ENCODE results near the gene PHACTR3.

Gene PHACTR3

GRCh38 chr20:59575216-59575615 lies 29.1 kb upstream of the PHACTR3 start:
- DNase-seq = no peak

GRCh38 chr20:59575653-59576052 lies 28.7 kb upstream of the PHACTR3 start:
- no peak for DNase-seq

DNA sequence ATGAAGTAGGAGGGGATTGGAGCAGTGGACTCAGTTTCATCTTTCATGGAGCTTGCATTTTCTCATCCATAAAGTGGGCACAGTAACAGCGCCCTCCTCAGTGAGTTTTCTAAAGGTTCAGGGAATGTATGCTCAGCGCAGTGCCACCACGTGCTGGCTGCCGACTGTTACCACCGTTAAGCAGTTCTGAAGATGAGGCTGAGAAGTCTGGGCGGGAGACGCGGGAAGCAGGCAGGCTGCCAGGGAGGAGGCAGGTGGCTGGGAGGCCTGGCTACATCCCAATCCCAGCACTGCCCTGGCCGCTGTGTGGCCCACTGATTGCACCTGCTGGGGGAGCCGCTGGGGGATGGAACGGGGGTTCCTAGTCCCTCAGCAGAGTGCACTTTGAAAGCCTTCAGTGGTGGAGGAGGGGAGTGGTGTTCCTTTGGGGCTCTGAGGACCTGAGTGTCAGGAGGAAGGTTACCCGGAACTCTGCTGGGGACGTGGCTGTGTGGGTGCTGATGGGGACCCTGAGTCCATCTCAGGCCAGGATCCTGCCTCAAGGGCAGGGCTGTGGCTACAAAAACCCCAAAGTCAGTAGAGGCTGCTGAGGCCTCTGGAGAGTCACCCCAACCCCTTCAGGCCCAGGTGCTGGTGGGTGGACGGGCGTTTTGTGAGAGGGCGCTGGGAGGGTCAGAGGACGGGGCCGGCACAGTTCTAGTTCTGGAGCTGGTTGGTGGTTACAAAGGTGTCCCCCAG lies 28.0 kb upstream of the PHACTR3 start:
- DNase-seq = no peak

DNA sequence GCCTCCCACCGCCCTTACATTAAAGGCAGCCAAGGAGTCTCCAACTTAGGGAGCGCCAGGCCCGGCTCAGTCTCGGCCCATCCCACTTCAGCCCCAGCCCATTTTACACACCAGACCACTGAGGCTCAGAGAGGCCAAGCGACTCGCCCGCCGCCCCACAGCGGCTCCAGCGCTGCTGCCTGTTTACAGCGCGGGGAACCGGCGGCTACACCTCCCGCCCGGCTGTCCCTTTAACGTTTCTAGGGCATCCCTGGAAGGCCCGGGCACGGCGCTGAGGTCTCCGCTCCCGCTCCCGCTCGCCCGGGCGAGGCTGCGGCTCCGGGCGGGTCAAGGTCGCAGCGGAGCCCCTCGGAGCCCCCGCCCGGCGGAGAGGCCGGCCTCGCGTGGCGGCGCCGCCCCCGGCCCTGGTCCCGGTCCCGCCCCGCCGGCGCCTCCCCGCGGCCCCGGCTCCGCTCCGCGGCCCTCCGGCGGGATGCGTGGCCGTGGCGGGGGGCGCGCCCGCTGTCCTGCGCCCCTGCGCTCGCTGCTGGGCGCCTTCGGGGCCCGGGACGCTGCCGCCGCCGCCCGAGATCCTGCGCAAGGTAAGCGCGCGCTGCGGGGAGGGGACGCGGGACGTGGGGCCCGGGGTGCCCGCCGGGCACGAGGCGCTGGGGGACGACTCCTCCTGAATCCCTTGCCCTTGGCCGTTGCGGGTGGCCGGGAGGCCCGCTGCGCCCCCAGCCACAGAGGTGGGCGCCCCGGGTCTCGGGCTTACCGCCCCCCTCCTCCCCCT lies 27.1 kb upstream of the PHACTR3 start:
- no peak for DNase-seq

- DNase-seq = no peak
Measured at GRCh38 chr20:59577809-59578435, 26.4 kb upstream of the PHACTR3 start.

- DNase-seq = no peak
Measured at GRCh38 chr20:59578436-59579403, 25.6 kb upstream of the PHACTR3 start.

- DNase-seq = no peak
Measured at GRCh38 chr20:59579404-59580145, 24.8 kb upstream of the PHACTR3 start.

- no peak for DNase-seq
Measured at GRCh38 chr20:59580146-59580946, 24.0 kb upstream of the PHACTR3 start.

GRCh38 chr20:59580991-59581401 lies 23.3 kb upstream of the PHACTR3 start:
- no peak for DNase-seq

DNA sequence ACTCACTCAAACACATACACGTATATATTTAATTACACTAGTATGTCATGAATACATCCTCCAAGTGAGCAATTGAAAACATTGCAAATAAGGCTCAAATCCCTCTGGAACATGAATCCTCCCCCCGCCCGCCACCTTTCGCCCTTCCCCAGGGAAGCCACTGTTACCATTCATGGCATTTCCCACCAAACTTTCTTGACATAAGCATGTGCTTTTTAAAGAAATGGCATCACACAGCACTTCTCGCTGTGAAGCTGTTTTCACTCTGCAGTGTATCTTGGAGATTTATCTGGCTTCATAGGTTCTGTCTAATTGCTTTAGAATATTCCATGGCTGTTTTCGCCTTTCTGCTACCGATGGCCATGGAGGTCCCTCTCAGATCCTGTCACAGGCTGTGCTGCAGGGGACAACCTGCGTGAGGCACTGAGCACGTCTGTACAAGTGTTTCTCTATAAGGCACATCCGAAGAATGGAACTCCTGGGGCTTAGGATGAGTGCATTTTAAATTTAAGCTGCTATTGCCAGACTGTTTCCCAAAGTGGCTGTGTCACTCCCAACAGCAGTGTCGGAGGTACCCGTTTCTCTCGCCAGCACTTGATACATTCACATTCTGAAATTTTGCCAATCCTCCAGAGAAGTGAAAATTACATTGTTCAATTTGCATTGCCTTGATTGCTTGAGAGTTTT lies 22.2 kb upstream of the PHACTR3 start:
- DNase-seq = no peak

DNA sequence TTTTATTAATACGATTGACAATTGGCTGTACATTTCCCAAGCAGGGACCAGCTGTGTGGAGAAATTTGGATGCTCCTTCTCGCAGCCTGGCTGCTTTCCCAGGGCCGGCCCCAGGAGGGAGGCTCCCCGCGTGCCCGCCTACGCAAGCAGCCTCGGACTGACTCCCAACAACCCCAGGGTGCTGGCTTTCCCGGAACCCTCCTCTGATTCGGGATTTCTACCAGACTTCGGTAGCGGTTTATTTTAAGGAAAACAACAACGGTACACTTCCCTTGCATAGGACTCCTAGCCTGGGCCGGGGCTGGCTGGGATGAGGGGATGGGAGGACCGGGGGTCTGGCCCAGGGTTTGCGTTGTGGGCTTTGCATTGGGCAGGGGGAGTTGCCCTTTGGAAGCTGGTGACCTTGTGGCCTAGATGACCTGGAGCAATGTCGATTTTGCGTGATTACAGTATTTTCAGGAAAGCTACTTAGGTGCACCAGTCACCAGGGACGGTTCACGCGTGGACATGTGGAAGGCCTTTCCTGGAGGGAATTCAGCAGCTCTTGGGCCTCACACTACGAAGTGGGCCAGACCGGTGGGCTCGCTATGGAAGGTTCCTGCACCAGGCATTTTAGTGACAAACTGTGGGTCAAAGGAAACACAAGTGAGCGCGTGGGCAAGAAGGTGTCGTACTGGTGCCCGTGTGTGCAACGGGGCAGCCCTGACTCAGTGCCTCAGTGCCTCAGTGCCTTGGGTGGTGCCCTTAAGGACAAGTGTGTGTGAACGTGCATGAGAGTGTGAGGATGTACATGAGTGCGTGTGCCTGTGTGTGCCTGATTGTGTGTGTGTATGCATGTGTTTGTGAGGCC lies 20.7 kb upstream of the PHACTR3 start:
- no peak for DNase-seq

DNA sequence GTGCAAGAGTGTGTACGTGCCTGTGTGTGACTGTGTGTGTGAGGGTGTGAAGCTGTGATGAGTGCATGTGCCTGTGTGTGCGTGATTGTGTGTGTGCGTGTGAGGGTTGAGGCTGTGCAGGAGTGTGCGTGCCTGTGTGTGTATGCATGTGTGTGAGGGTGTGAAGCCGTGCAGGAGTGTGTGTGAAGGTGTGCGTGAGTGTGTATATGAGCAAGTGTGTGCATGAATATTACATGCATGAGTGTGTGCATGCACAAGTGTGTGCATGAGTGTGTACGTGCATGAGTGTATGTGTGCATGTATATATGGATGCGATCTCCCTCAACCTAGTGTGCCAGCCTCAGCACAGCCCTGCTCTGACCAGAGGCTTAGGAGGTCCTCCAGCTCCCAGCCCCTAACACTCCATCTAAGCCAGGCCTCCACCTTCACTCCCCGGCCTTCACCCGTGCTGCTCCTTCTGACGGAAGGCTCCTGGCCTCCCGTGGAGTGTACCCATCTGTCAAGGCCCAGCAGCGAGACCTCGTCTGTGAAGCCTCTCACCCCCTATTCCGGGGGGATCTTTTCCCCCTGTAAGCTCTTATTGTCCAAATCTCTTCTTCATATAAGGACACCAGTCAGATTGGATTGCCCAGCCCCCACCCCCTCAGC lies 19.9 kb upstream of the PHACTR3 start:
- no peak for DNase-seq

DNA sequence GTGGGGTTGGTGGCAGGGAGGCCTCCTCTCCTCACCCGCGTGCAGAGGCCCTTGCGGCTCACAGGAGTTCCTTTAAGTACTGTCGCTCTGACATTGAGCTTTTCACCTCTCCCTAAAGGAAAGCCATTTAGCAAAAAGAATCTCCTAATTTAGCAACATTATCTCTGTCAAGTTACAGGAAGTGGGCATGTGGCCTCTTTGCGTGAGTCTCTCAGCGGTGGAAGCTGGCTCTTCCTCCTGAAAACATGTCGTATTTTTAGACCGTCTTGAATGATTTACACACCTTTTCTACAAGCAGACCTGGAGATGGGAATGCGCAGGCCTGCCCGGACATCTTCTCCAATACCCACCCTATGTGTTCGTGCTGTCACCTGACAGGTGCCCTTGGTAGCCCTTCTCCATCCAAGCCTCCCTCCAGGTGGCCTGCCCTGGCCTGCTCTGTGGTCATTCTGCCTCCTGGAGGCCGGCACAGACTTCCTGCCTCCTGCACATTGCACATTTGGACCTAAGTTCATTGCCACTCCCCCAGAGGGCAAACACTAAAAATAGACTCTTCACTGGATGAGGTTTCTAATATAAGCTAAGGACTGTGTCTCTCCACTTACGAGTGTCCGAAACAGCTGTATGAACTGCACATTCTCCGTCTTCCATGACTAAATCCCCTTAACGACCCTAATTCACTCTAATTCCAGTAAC lies 18.5 kb upstream of the PHACTR3 start:
- no peak for DNase-seq

DNA sequence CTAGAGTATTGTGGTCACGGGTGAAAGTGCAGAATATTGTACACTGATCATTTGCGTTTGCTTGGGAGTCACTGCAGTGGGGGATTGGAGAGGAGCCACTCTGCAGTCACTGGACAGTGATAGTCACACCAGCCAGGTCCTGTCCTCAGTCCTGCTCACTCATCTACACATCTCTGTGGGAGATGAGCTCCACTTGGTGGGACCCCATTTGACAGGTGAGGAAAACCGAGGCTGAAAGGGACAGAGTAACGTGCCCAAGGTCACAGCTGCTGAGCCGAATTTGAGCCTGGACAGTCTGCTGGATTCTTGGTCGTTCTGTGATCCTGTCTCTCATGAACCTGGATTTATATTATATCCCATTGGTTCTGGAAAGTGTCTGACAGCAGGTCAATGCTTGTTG lies 17.7 kb upstream of the PHACTR3 start:
- no peak for DNase-seq

GRCh38 chr20:59587570-59587969 lies 16.8 kb upstream of the PHACTR3 start:
- DNase-seq = no peak

GRCh38 chr20:59588236-59588855 lies 16.0 kb upstream of the PHACTR3 start:
- DNase-seq = no peak

DNA sequence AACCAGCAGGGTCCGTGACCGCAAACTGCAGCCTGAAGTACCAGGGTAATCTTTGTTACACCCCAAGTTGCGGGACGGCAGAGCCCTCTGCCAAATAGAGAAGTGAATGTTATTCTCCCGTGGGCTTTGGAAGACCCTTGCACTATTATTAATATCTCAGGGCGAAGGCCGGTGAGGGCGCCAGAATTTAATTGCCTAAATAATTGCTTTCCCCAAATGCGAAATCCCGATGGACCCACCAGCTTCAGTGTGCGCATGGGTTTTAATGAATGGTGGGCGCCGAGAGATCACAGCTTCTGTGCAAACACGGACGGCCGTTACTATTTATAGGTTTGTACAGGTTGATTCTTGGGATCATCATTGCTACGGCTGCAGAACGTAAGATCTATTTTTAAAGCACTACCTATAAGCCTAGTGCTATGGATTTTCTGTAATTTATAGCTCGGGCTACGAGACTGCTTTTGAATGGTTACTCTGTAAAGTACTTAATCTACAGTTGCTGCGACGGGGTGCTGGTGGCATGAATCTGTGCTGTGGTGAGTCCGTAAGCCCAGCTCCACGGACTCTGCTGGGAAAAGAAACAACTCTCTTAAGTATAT lies 15.2 kb upstream of the PHACTR3 start:
- DNase-seq = no peak
